HepG2 (cell line): ENCODE data around the gene EGFL8. TPM values are rescaled to one million over a fixed set of nuclear protein-coding genes. Genes with fewer than 3 reads are reported as not detected.
A peak's percentile ranks its signal among the peaks of the same experiment; 100 is the strongest.

Source experiments
- CCAR2 ChIP-seq: fragments of 200-400 bp; formaldehyde crosslinking; optimal IDR thresholded peaks from 2 replicates; pipeline ENCODE3; 2018; ENCODE audit warnings: low read depth, mild to moderate bottlenecking, low read length, moderate library complexity
- FOXA1 ChIP-seq, 2 experiments: fragments of 450-650 bp in 1 of 2; sonication (generic) in 1 of 2; formaldehyde crosslinking in 1 of 2; IDR thresholded peaks; 2 replicates each; pipeline versions ENCODE4 v1.4.0 to v1.6.1; 2016 to 2020; ENCODE audit warnings: missing genetic modification reagents in 1 of 2
- GATAD1 ChIP-seq: IDR thresholded peaks from 2 replicates; pipeline ENCODE4 v1.6.1; 2016; ENCODE audit warnings: missing genetic modification reagents, missing compliant biosample characterization
- KDM5B ChIP-seq: sonication (generic); formaldehyde crosslinking; IDR thresholded peaks from 2 replicates; pipeline ENCODE4 v1.4.0; 2020; ENCODE audit warnings: missing genetic modification reagents, mild to moderate bottlenecking, borderline replicate concordance
- MXI1 ChIP-seq: IDR thresholded peaks from 3 replicates; pipeline ENCODE4 v1.6.1; 2012; ENCODE audit warnings: low read depth, low read length, inconsistent platforms, borderline replicate concordance
- PAF1 ChIP-seq: IDR thresholded peaks from 2 replicates; pipeline ENCODE4 v1.6.1; 2016; ENCODE audit warnings: missing genetic modification reagents, missing compliant biosample characterization
- SIN3B ChIP-seq: fragments of 150-350 bp; IDR thresholded peaks from 2 replicates; pipeline ENCODE4 v1.6.1; 2014; ENCODE audit warnings: low read length
- ZNF556 ChIP-seq: sonication (generic); formaldehyde crosslinking; IDR thresholded peaks from 2 replicates; pipeline ENCODE4 v1.4.0; 2020; ENCODE audit warnings: mild to moderate bottlenecking, missing genetic modification reagents, borderline replicate concordance
- polyA plus RNA-seq, 8 experiments: library from polyadenylated mRNA; depleted of rRNA in 3 of 8; stranded (reverse) in 7 of 8; unstranded in 1 of 8; fragments of >200 nt; fragmentation: Illumina TruSeq in 4 of 8; extraction: Trizol in 4 of 8; gene quantifications; 2 replicates each; pipeline versions ENCODE4 v1.2.1 to v1.2.3, GENCODE V29; 2011 to 2016; ENCODE audit warnings: low read depth in 4 of 8, missing spikeins in 1 of 8, mixed read lengths in 1 of 8; ENCODE audit not compliant: insufficient read depth in 1 of 8
- total RNA-seq, 5 experiments: library from RNA; depleted of rRNA; stranded (reverse); fragments of >200 nt; fragmentation: Illumina TruSeq; extraction: Trizol; gene quantifications; 2 replicates each; pipeline ENCODE4 v1.2.3, GENCODE V29; 2016; ENCODE audit warnings: low read depth in 1 of 5
- TF ChIP-seq, protein P1 (sequence below): sonication (generic); formaldehyde crosslinking; IDR thresholded peaks from 2 replicates; pipeline ENCODE4 v1.4.0; 2020; ENCODE audit warnings: low read depth, missing genetic modification reagents
- TF ChIP-seq, protein P2 (sequence below): sonication (generic); formaldehyde crosslinking; IDR thresholded peaks from 2 replicates; pipeline ENCODE4 v1.8.1; 2023; ENCODE audit warnings: mild to moderate bottlenecking, moderate library complexity, missing genetic modification reagents
- TF ChIP-seq, protein P3 (sequence below): IDR thresholded peaks from 2 replicates; pipeline ENCODE4 v1.6.1; 2016; ENCODE audit warnings: low read depth, control low read depth
- TF ChIP-seq, protein P4 (sequence below): sonication (generic); formaldehyde crosslinking; IDR thresholded peaks from 2 replicates; pipeline ENCODE4 v1.4.0; 2020; ENCODE audit warnings: missing genetic modification reagents, borderline replicate concordance

Gene EGFL8
- total and polyA plus RNA-seq, 2 of the 13 experiments (the other 11 are each of a cell fraction or from before 2014, with no cell fraction given): 10.0 to 11.5 TPM

DNA sequence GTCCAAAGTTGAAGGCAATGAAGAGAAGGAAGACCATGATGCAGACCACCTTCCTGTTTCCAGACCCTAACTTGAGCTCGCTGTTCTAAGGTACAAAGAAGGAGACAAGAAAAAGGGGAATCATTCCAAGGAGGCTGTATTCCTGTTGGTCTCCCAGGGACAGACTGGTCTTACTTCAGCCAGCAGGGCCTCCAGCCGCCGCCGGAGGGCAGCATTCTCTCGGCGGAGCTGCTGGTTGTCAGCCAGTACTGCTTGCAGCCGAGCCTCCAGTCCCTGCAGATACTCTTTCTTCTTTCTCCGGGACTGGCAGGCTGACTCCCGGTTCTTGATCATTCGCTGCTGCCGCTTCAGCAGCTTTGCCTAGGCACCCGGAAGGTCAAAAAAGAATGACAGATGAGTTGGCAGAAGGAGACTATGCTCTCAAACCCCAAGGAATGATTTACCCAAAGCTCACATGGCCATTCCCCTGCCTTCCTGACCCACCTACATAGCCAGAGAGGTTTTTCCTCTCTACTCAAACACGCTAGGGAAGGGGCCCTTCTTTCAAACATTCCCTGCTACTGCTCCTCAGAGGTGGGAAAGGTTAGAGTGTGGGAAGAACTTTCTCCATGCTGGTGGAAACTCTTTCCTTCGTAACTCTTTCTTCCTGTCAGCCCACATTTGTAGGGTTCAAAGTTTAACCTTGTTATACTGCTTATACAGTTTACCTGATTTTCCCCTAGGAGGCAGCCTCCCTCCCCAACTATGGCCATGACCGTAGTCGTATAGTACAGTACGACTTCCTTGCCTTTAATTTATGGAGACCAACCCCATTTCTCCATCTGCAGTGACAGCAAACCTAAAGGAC, 45.4 kb upstream of the EGFL8 start (continued):
- TF ChIP-seq, protein P1, sequence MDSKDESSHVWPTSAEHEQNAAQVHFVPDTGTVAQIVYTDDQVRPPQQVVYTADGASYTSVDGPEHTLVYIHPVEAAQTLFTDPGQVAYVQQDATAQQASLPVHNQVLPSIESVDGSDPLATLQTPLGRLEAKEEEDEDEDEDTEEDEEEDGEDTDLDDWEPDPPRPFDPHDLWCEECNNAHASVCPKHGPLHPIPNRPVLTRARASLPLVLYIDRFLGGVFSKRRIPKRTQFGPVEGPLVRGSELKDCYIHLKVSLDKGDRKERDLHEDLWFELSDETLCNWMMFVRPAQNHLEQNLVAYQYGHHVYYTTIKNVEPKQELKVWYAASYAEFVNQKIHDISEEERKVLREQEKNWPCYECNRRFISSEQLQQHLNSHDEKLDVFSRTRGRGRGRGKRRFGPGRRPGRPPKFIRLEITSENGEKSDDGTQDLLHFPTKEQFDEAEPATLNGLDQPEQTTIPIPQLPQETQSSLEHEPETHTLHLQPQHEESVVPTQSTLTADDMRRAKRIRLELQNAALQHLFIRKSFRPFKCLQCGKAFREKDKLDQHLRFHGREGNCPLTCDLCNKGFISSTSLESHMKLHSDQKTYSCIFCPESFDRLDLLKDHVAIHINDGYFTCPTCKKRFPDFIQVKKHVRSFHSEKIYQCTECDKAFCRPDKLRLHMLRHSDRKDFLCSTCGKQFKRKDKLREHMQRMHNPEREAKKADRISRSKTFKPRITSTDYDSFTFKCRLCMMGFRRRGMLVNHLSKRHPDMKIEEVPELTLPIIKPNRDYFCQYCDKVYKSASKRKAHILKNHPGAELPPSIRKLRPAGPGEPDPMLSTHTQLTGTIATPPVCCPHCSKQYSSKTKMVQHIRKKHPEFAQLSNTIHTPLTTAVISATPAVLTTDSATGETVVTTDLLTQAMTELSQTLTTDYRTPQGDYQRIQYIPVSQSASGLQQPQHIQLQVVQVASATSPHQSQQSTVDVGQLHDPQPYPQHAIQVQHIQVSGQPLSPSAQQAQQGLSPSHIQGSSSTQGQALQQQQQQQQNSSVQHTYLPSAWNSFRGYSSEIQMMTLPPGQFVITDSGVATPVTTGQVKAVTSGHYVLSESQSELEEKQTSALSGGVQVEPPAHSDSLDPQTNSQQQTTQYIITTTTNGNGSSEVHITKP (CRISPR knock-in tag): peak; percentile 77; the same call in 1 of the 2 replicates
- TF ChIP-seq KDM5B (CRISPR knock-in tag): 0 out of 2 replicates have a peak, but pooled peaks have one; percentile 35
- no peak for TF ChIP-seq FOXA1 (IDR thresholded peaks at IDR 0.05)
- TF ChIP-seq FOXA1 (CRISPR knock-in tag; IDR thresholded peaks at IDR 0.05): 0 out of 2 replicates have a peak, but pooled peaks have one; percentile 15
- TF ChIP-seq, protein P2, sequence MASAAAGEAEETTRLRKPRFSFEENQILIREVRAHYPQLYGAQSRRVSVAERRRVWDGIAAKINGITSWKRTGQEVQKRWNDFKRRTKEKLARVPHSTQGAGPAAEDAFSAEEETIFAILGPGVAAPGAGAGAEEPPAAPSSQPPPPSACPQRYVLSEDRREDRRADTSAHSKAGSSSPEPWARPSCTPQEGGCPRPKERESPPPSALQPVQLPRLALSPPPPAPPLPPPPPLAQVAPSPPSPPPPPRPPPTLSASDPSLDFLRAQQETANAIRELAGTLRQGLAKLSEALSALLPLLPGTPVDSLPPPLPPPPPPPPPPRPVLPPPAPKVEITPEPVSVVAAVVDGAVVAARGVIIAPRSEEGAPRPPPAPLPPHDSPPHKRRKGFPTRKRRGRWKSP (CRISPR knock-in tag): peak; percentile 57; the same call in 1 of the 2 replicates
- TF ChIP-seq PAF1 (CRISPR knock-in tag): no peak
- TF ChIP-seq, protein P3, sequence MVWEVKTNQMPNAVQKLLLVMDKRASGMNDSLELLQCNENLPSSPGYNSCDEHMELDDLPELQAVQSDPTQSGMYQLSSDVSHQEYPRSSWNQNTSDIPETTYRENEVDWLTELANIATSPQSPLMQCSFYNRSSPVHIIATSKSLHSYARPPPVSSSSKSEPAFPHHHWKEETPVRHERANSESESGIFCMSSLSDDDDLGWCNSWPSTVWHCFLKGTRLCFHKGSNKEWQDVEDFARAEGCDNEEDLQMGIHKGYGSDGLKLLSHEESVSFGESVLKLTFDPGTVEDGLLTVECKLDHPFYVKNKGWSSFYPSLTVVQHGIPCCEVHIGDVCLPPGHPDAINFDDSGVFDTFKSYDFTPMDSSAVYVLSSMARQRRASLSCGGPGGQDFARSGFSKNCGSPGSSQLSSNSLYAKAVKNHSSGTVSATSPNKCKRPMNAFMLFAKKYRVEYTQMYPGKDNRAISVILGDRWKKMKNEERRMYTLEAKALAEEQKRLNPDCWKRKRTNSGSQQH (CRISPR knock-in tag): peak; percentile 61; the same call in 1 of the 2 replicates
- TF ChIP-seq CCAR2: no peak
- peak; percentile 53; the same call in 1 of the 2 replicates for TF ChIP-seq ZNF556 (CRISPR knock-in tag)
- TF ChIP-seq GATAD1 (CRISPR knock-in tag): peak; percentile 46
- TF ChIP-seq, protein P4, sequence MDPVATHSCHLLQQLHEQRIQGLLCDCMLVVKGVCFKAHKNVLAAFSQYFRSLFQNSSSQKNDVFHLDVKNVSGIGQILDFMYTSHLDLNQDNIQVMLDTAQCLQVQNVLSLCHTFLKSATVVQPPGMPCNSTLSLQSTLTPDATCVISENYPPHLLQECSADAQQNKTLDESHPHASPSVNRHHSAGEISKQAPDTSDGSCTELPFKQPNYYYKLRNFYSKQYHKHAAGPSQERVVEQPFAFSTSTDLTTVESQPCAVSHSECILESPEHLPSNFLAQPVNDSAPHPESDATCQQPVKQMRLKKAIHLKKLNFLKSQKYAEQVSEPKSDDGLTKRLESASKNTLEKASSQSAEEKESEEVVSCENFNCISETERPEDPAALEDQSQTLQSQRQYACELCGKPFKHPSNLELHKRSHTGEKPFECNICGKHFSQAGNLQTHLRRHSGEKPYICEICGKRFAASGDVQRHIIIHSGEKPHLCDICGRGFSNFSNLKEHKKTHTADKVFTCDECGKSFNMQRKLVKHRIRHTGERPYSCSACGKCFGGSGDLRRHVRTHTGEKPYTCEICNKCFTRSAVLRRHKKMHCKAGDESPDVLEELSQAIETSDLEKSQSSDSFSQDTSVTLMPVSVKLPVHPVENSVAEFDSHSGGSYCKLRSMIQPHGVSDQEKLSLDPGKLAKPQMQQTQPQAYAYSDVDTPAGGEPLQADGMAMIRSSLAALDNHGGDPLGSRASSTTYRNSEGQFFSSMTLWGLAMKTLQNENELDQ: no peak
- no peak for TF ChIP-seq SIN3B
- peak; percentile 42; the same call in 1 of the 3 replicates for TF ChIP-seq MXI1
